Measurements from ENCODE around the gene PPP1R9B. TPM values are rescaled to one million over a fixed set of nuclear protein-coding genes. Genes with fewer than 3 reads are reported as not detected.

The PPP1R9B gene
- total RNA-seq, 4 donors from 2014 or later = 28.4 to 54.9 (median 36.9) TPM

DNA sequence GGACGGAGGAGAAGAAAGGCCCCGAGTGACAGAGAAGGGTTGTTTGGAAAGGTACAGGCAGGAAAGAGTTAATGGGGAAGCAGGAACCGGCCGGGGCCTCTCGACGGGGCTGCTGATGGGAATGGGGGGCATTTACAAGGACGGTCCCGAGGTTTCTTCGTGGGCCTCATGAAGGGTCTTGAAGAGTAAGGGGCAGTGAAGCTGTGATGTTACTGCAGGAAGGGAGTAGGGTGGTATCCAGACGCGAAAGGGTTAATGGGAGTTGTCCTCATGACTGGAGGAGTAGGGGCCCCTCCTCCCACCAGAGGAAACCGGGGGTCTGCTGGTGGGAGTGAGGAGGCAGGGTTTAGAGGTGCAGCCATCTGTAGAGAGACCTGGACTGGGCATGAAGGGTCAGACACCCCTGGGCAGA is 54.8 kb downstream of the PPP1R9B start:
- Histone ChIP-seq H3K36me3 (peaks cover 0 to 32% (median 0%) of the 10 kb centered on the region in 3 donors), H3K27ac (peak overlapping the region; percentile 85 to 96 (median 92)), H3K4me1 (peaks cover 0 to 51% (median 41%) of the 10 kb centered on the region in 4 donors), H3K4me3 (peak overlapping the region; percentile 86 to 100 (median 98)), H3K9me3 (no peaks in the 10 kb centered on the region), H3K27me3 (no peaks in the 10 kb centered on the region)
- TF ChIP-seq EP300 (IDR thresholded peaks at IDR 0.05) (no peak), POLR2A (IDR thresholded peaks at IDR 0.05) (no peak)
- TF ChIP-seq, protein P1, sequence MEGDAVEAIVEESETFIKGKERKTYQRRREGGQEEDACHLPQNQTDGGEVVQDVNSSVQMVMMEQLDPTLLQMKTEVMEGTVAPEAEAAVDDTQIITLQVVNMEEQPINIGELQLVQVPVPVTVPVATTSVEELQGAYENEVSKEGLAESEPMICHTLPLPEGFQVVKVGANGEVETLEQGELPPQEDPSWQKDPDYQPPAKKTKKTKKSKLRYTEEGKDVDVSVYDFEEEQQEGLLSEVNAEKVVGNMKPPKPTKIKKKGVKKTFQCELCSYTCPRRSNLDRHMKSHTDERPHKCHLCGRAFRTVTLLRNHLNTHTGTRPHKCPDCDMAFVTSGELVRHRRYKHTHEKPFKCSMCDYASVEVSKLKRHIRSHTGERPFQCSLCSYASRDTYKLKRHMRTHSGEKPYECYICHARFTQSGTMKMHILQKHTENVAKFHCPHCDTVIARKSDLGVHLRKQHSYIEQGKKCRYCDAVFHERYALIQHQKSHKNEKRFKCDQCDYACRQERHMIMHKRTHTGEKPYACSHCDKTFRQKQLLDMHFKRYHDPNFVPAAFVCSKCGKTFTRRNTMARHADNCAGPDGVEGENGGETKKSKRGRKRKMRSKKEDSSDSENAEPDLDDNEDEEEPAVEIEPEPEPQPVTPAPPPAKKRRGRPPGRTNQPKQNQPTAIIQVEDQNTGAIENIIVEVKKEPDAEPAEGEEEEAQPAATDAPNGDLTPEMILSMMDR (IDR thresholded peaks at IDR 0.05) = no peak
- DNase-seq (ENCODE audit: low spot score in 2 of 2) = no peak
- WGBS, 2 donors = 0 to 1% methylated on average over 12 of the region's 12 CpGs

DNA sequence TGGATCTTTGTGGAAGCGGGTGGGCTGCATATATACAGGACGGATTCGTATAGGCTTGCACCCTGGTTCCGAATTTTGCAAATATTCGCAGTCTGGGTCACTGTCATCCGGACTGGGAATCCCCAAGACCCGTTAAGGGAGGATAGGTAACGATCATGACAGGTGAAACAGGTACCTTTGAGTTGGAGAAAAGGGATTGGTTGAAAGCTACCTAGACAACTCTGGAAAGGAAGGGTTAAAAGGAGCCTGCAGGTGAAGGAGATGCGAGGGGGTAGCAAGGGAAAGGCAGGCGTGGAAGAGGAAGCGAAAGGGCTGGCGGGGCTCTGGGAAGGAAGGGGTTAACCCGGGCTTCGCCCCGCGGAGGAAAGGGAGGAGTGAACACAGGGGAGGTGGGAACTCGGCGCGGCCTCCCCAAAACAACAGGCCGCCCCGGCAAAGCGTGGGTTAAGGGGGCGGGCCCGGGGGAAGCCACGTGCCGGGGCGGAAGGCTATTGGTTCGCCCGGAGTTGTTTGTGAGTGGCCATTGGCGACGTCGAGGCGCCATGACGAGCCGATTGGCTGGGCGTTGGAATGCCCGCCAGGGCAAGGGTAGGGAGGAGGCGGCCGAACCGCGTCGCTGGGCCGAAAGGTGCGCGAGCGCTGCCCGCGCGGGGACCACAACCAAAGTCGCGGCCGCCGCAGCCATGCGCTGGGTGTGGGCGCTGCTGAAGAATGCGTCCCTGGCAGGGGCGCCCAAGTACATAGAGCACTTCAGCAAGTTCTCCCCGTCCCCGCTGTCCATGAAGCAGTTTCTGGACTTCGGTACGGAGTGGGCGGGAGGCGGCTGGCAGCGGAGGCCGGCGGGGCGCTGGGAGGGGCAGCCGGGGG is 55.5 kb downstream of the PPP1R9B start, which contains the start of gene PDK2:
Gene PDK2 (plus strand): TSS at position 599 of the 867 bp plus-strand sequence. CDS start 85 bp downstream, at position 684.
- Histone ChIP-seq H3K9me3 (no peaks in the 10 kb centered on the region), H3K4me3 (peak within 1 kb of the TSS; percentile 86 to 100 (median 98)), H3K36me3 (peaks cover 0 to 34% (median 0%) of the 10 kb centered on the region in 3 donors), H3K27ac (peak within 1 kb of the TSS; percentile 85 to 96 (median 92)), H3K4me1 (peaks cover 0 to 44% (median 35%) of the 10 kb centered on the region in 4 donors), H3K27me3 (no peaks in the 10 kb centered on the region)
- DNase-seq (ENCODE audit: low spot score in 2 of 2) = peak; percentile 93 to 95
- WGBS, 2 donors = 1% methylated on average over 40 to 66 of the region's 68 CpGs
- TF ChIP-seq POLR2A (IDR thresholded peaks at IDR 0.05) = peak; percentile 71 to 74
- TF ChIP-seq EP300 (IDR thresholded peaks at IDR 0.05) = peak; percentile 74 to 90
- TF ChIP-seq, protein P1 (IDR thresholded peaks at IDR 0.05) = peak in 1 of 5 experiments; percentile 77

DNA sequence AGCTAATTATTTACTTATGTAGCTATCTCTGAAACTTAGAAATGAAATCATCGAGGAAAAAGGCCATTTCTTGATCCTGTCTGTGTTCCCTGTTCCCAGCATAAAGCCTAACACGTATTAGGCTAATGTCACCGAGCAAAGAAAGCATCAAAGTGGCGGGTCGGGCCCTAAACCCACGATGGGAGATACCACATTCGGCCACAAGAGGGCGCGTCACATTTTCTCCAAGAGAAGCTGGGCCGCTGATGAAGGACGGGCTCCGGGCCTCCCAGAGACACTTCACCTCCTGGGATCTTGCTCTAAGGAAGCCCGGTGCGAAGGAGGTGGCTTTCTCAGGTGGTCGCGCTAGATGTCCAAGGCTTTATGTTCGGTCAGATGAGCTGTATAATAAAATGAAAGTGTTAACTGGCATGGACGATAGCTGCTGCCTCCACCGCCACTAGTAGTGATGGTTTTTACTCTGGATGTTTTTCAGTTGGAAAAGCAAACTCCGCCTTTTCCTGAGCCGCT is 56.2 kb downstream of the PPP1R9B start:
- peak in 1 of 2 donors; percentile 27 for TF ChIP-seq POLR2A (IDR thresholded peaks at IDR 0.05)
- TF ChIP-seq, protein P1 (IDR thresholded peaks at IDR 0.05) = peak; percentile 88 to 94 (median 92)
- peak in 1 of 2 donors; percentile 47 for TF ChIP-seq EP300 (IDR thresholded peaks at IDR 0.05)
- 0 to 1% methylated on average over 17 to 21 of the region's 21 CpGs for WGBS, 2 donors
- peak overlapping the region; percentile 86 to 100 (median 98) for H3K4me3 ChIP-seq
- peaks cover 0 to 34% (median 0%) of the 10 kb centered on the region in 3 donors for H3K36me3 ChIP-seq
- peaks cover 0 to 39% (median 32%) of the 10 kb centered on the region in 4 donors for H3K4me1 ChIP-seq
- peak; percentile 91 to 95 for DNase-seq (ENCODE audit: low spot score in 2 of 2)
- no peaks in the 10 kb centered on the region for H3K27me3 ChIP-seq
- H3K27ac ChIP-seq = peak overlapping the region; percentile 85 to 96 (median 92)
- no peaks in the 10 kb centered on the region for H3K9me3 ChIP-seq

DNA sequence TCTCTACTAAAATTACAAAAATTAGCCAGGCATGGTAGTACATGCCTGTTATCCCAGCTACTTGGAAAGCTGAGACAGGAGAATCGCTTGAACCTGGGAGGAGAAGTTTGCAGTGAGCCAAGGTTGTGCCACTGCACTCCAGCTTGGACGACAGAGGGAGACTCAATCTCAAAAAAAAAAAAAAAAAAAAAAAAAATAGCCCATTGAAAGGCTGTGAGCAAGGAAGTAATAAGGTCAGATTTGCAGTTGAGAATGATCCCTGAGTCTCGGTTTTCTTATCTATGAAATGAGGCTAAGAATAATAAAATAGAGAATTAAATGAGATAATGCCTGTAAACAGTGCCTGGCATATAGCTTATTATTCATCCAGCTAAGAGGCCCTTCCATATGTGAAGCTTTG is 56.7 kb downstream of the PPP1R9B start:
- no peaks in the 10 kb centered on the region for H3K27me3 ChIP-seq
- H3K4me3 ChIP-seq = no peak overlapping the region
- WGBS, 2 donors = 33 to 36% methylated on average over 3 of the region's 3 CpGs
- DNase-seq (ENCODE audit: low spot score in 2 of 2) = no peak
- TF ChIP-seq EP300 (IDR thresholded peaks at IDR 0.05) (no peak), POLR2A (IDR thresholded peaks at IDR 0.05) (no peak)
- TF ChIP-seq, protein P1 (IDR thresholded peaks at IDR 0.05) = no peak
- H3K36me3 ChIP-seq = peaks cover 0 to 34% (median 0%) of the 10 kb centered on the region in 3 donors
- H3K27ac ChIP-seq = peak overlapping the region; percentile 3 to 96 (median 92)
- no peaks in the 10 kb centered on the region for H3K9me3 ChIP-seq
- peaks cover 0 to 34% (median 29%) of the 10 kb centered on the region in 4 donors for H3K4me1 ChIP-seq

Data from tibial nerve (tissue), 4 donors.